A549 treated with AZD9567 at 1 μM for 4 hours (cell line): Measurements from ENCODE around the gene NPR1. TPM values are rescaled to one million over a fixed set of nuclear protein-coding genes. Genes with fewer than 3 reads are reported as not detected.

ENCODE experiments used
- total RNA-seq: library from RNA; stranded (reverse); fragments of 200-300 nt; extraction: Qiagen RNA extraction; gene quantifications from 5 replicates; pipeline ENCODE4 v1.2.3, GENCODE V29; 2022; ENCODE audit not compliant: insufficient read depth

The NPR1 gene
- 1.2 to 1.4 TPM (median 1.3 TPM) in 4 of 5 replicates, not detected in the other for total RNA-seq

DNA sequence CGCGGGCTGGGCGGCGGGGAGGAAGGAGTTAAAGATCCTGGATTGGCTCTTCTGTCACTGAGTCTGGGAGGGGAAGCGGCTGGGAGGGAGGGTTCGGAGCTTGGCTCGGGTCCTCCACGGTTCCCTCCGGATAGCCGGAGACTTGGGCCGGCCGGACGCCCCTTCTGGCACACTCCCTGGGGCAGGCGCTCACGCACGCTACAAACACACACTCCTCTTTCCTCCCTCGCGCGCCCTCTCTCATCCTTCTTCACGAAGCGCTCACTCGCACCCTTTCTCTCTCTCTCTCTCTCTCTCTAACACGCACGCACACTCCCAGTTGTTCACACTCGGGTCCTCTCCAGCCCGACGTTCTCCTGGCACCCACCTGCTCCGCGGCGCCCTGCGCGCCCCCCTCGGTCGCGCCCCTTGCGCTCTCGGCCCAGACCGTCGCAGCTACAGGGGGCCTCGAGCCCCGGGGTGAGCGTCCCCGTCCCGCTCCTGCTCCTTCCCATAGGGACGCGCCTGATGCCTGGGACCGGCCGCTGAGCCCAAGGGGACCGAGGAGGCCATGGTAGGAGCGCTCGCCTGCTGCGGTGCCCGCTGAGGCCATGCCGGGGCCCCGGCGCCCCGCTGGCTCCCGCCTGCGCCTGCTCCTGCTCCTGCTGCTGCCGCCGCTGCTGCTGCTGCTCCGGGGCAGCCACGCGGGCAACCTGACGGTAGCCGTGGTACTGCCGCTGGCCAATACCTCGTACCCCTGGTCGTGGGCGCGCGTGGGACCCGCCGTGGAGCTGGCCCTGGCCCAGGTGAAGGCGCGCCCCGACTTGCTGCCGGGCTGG lies at the start of gene NPR1:
Gene NPR1, plus strand, starts transcription at position 170 of the 818 bp plus-strand sequence. Its CDS starts 421 bp downstream, at position 591.

DNA sequence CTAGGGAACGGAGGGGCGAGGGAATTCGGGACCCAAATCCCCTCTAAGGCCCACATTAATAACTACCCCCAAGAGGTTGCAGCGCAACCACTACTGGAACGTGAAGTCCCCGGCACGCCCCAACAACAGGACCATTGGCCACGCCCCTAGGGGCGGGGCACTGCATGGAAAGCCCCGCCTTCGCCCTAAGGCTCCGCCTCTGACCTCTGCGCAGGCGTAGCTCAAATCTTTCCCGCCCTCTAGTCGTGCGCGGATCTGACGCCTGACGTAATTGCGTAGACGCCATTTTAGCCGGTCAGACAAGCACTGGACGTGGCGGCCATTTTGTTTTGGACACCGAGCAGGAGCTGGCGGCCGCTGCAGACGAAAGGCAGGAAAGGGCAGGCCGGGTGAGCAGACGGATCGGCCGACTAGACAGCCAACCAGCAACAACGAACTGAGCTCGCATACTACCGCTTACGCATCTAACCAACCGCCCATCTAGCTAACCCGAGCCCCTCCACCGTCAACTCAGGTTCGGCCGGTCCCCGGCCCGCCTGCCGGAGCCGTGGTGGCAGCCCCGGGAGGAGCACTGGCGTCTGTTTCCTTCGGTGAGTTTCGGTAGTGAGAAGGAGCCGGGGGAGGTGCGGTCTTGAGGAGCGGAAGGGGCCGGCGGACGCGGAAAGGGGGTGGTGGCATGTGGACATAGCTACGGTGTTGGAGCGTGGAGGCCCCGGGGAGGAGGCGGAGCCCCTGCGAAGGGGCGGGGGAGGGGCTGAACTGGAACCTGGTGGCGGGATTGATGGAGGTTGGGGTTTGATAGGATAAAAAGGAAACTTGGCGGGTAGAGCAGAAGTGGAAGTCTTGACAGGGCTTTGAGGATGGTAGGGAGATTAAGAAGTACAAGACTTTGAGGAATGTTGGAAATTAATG lies 44.5 kb upstream of the NPR1 start, which contains the start of gene CHTOP:
Gene CHTOP, plus strand, starts transcription at position 313 of the 912 bp plus-strand sequence. CDS start 2,523 bp downstream, outside the sequence.

DNA sequence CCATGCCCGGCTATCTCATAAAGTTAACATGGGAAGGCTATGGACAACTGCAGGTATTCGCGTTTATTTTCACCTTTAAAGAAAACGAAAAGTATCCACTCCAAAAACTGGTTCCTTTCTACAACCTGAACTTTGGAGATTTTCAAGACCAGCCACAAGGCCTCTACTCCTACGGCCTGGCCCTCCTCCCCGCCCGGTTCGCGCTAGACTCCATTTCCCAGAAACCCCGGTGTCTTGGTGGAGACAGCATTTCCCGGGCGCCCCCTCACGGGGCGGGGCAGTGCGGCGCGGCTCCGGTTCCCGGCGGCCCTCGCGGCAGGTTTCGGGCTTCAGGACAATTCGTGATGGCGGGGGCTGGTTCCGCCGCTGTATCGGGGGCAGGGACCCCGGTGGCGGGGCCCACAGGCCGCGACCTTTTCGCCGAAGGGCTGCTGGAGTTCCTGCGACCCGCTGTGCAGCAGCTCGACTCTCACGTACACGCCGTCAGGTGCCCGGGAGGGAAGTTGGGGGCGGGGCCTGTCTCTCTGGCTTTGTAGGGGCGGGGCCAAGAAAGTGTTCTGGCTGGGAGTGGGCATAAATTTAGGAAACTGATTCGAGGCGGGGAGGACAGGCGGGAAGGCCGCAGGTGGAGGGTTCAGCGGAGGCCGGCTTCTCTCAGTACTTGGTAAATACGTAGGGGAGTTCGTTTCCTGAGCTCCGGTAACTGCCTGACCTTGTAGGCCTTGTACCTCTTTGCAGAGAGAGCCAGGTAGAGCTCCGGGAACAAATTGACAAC lies 19.9 kb upstream of the NPR1 start, which contains the start of gene SNAPIN:
Gene SNAPIN, plus strand, starts transcription at position 304 of the 775 bp plus-strand sequence. Its CDS starts 41 bp downstream, at position 345.

DNA sequence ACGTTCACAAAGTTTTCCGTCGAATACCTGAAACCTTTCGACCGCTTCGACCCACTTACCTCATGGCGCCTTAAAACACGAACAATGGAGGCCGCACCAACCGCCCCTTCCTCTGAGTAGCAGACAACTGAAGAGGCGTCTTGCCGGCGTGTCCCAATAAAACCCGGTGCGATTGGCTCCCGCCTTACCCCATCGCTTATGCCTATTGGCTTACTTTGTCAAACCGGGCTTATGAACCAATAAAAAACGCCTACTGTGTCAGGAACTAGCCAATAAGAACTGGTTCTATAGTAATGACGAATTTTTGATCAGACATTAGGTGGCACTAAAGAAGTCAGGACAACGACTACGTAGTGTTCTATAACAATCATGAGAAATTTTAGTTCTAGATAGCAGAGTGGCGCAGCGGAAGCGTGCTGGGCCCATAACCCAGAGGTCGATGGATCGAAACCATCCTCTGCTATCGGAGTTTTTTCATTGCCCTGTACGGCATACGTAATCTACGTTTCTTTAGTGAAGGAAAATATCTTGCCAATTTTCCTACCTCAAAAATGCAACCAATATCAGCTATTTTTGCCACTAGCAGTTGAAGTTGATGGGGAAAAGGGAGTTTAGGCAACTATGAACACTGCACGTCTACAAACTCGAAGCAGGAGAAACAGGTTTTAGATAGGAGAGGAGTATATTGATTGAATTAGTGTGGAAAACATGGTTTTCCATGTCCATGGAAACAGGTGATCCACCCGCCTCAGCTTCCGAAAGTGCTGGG lies 7.4 kb upstream of the NPR1 start, which contains the start of gene ILF2:
Gene ILF2, minus strand, starts transcription at position 135 of the 769 bp plus-strand sequence. Its CDS starts 71 bp downstream, at position 64.

DNA sequence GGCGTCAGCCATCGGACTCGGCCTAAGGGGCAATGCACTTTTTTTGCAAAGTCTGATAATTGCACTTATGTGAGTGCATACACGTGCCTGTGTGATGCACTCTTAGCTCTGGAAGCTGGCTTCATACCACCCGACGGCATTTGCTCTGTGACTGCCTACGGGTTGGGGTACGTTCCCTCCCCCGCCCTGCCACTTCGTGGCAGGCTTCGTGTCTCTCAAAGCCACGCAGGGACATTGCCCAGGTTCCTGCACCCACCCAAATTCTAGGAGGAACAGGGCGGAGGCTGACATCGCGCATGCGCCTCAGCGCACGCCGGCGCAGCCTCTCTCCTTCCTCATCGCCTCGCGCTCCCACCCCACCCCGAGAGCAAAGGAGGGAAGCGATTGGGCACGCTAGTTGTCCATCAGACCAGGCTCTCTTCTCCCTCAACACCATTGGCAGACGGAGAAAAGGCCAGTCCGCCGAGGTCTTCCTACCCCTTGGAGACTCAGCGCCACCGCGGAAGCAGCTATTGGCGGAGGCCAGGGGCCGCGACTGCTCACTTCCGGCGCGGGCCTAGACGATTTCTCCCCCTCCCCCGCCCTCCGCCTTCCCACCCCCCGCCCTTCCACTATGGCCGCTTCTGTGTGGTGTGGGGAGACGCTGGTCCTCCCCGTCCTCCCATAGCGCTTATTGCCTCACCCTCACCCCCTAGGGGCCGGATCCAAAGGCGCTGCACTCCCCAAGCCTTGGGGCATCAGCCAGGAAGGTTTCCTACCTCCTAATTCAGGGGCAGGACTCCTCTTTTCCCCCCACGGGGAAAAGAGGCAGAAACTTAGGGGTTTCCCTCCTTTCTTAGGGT lies 49.2 kb downstream of the NPR1 start, which contains the start of gene INTS3:
Gene INTS3, plus strand, starts transcription at position 588 of the 842 bp plus-strand sequence. CDS start 585 bp downstream, outside the sequence.

Other genes starting within 250 kb of the NPR1 start
- not detected in 5 replicates for gene S100A7, start 218.0 kb upstream of the NPR1 start, total RNA-seq
- gene S100A6, start 142.7 kb upstream of the NPR1 start, total RNA-seq: 3,026 to 3,713 TPM (median 3,617 TPM) in 5 replicates
- 0.74 to 1.7 TPM (median 0.84 TPM) in 4 of 5 replicates, not detected in the other for gene S100A5, start 137.8 kb upstream of the NPR1 start, total RNA-seq
- gene S100A4, start 132.9 kb upstream of the NPR1 start, total RNA-seq: 1,162 to 1,829 TPM (median 1,676 TPM) in 5 replicates
- 81.6 to 99.0 TPM (median 94.1 TPM) in 5 replicates for gene S100A3, start 129.4 kb upstream of the NPR1 start, total RNA-seq
- 10.6 to 29.6 TPM (median 22.2 TPM) in 5 replicates for gene S100A2, start 112.8 kb upstream of the NPR1 start, total RNA-seq
- 405 to 503 TPM (median 489 TPM) in 5 replicates for gene S100A16, start 65.6 kb upstream of the NPR1 start, total RNA-seq
- gene S100A14, start 62.4 kb upstream of the NPR1 start, total RNA-seq: 0.18 to 0.52 TPM (median 0.31 TPM) in 4 of 5 replicates, not detected in the other
- gene S100A13, start 51.2 kb upstream of the NPR1 start, total RNA-seq: 131 to 188 TPM (median 175 TPM) in 5 replicates
- gene S100A1, start 50.3 kb upstream of the NPR1 start, total RNA-seq: 0.39 to 0.88 TPM (median 0.53 TPM) in 4 of 5 replicates, not detected in the other
- gene CHTOP, start 44.6 kb upstream of the NPR1 start, total RNA-seq: 77.8 to 88.2 TPM (median 79.7 TPM) in 5 replicates
- gene SNAPIN, start 20.0 kb upstream of the NPR1 start, total RNA-seq: 55.6 to 63.8 TPM (median 58.8 TPM) in 5 replicates
- gene ILF2, start 7.7 kb upstream of the NPR1 start, total RNA-seq: 268 to 304 TPM (median 275 TPM) in 5 replicates
- gene INTS3, start 49.4 kb downstream of the NPR1 start, total RNA-seq: 14.8 to 16.4 TPM (median 15.0 TPM) in 5 replicates
- 0.90 to 1.1 TPM (median 0.93 TPM) in 4 of 5 replicates, not detected in the other for gene SLC27A3, start 96.7 kb downstream of the NPR1 start, total RNA-seq
- 8.8 to 15.6 TPM (median 9.5 TPM) in 5 replicates for gene GATAD2B, start 244.3 kb downstream of the NPR1 start, total RNA-seq